GM21786 (cell line): Measurements from ENCODE around the gene NLRP6.
"Not testable (repeated sequence)": the region's sequence is repeated elsewhere in the genome, so short reads cannot be mapped to it uniquely, and the experiment has no call there.

Experiments
- ATAC-seq: cut with Tn5 transposase; IDR thresholded peaks from one replicate; pipeline ENCODE4 v1.9.1; 2021; ENCODE audit not compliant: unreplicated experiment

Gene NLRP6

GRCh38 chr11:306645-307371, 28.6 kb downstream of the NLRP6 start:
- no peak for ATAC-seq

GRCh38 chr11:307766-308708, 29.8 kb downstream of the NLRP6 start, which contains the start of gene IFITM2:
IFITM2 (plus strand) TSS chr11:307816; CDS start chr11:308193, 377 bp downstream.
- not testable (repeated sequence) for ATAC-seq

- ATAC-seq = not testable (repeated sequence)
These were observed 30.8 kb downstream of the NLRP6 start for GRCh38 chr11:308740-309665.

- ATAC-seq = not testable (repeated sequence)
These were observed 31.9 kb downstream of the NLRP6 start for GRCh38 chr11:309979-310572.

GRCh38 chr11:311013-311748, 33.0 kb downstream of the NLRP6 start:
- not testable (repeated sequence) for ATAC-seq

GRCh38 chr11:312092-312816, 34.0 kb downstream of the NLRP6 start:
- no peak for ATAC-seq

GRCh38 chr11:313304-313786, 35.1 kb downstream of the NLRP6 start:
- no peak for ATAC-seq

- peak; percentile 34 for ATAC-seq
These were observed 35.8 kb downstream of the NLRP6 start, which contains the start of gene IFITM1 for GRCh38 chr11:313787-314553. IFITM1 (plus strand) TSS chr11:314040; CDS start chr11:314171, 131 bp downstream.

- ATAC-seq = not testable (repeated sequence)
These were observed 36.3 kb downstream of the NLRP6 start for GRCh38 chr11:314554-314875.

- no peak for ATAC-seq
These were observed 36.9 kb downstream of the NLRP6 start for GRCh38 chr11:315051-315481.

- ATAC-seq = no peak
These were observed 37.3 kb downstream of the NLRP6 start for GRCh38 chr11:315516-315994.

GRCh38 chr11:316031-316701, 38.0 kb downstream of the NLRP6 start:
- no peak for ATAC-seq

- ATAC-seq = no peak
These were observed 38.7 kb downstream of the NLRP6 start for GRCh38 chr11:316891-317301.

GRCh38 chr11:317668-318404, 39.6 kb downstream of the NLRP6 start:
- not testable (repeated sequence) for ATAC-seq

GRCh38 chr11:318405-319120, 40.4 kb downstream of the NLRP6 start:
- not testable (repeated sequence) for ATAC-seq
